ENCODE results near the gene POLR3B.
"Not testable (repeated sequence)": the region's sequence is repeated elsewhere in the genome, so short reads cannot be mapped to it uniquely, and the experiment has no call there.

The POLR3B gene

DNA sequence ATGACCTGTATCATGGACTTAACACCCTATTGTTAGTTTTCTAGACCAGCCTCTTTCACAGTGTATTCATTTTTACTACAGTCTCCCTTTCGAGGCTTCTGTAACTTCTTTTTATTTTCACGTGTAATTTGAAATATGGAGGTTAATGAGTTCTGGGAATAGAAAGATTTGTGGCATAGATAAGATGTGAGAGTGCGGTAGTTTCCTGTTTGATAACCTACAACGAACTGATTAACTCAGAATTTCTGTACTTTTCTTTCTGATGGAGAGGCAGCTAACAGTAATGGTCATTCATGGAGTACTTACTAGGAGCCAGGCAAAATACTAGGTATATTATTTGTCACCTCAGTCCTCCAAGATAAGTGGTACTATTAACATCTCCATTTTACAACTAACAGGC, 21.2 kb downstream of the POLR3B start:
- H4K20me1 ChIP-seq (ENCODE audit: control insufficient read depth, insufficient read depth, low read depth, low read length) = no peaks in the 10 kb centered on the region
- H3K4me3 ChIP-seq (ENCODE audit: low read length) = no peak overlapping the region
- TF ChIP-seq, protein P1, sequence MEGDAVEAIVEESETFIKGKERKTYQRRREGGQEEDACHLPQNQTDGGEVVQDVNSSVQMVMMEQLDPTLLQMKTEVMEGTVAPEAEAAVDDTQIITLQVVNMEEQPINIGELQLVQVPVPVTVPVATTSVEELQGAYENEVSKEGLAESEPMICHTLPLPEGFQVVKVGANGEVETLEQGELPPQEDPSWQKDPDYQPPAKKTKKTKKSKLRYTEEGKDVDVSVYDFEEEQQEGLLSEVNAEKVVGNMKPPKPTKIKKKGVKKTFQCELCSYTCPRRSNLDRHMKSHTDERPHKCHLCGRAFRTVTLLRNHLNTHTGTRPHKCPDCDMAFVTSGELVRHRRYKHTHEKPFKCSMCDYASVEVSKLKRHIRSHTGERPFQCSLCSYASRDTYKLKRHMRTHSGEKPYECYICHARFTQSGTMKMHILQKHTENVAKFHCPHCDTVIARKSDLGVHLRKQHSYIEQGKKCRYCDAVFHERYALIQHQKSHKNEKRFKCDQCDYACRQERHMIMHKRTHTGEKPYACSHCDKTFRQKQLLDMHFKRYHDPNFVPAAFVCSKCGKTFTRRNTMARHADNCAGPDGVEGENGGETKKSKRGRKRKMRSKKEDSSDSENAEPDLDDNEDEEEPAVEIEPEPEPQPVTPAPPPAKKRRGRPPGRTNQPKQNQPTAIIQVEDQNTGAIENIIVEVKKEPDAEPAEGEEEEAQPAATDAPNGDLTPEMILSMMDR (IDR thresholded peaks at IDR 0.05; ENCODE audit: low read depth, low read length, poor library complexity, severe bottlenecking) = no peak
- no peak for TF ChIP-seq EZH2phosphoT487 (IDR thresholded peaks at IDR 0.05; ENCODE audit: borderline replicate concordance, low read length)
- no peaks in the 10 kb centered on the region for H3K4me1 ChIP-seq (ENCODE audit: control insufficient read depth, low read length)
- peaks cover 47% of the 10 kb centered on the region for H3K36me3 ChIP-seq (ENCODE audit: control insufficient read depth, low read length)
- no peaks in the 10 kb centered on the region for H3K9me3 ChIP-seq (ENCODE audit: control insufficient read depth, insufficient read depth, low read length)
- H3K9me2 ChIP-seq (replicated peaks; ENCODE audit: control insufficient read depth, low read length) = no peaks in the 10 kb centered on the region
- no peak overlapping the region for H3K4me2 ChIP-seq (ENCODE audit: low read length)
- H3K27ac ChIP-seq (ENCODE audit: low read depth, low read length) = no peak overlapping the region
- no peaks in the 10 kb centered on the region for H3K79me2 ChIP-seq (ENCODE audit: control insufficient read depth, low read length)
- no peaks in the 10 kb centered on the region for H3F3A ChIP-seq (ENCODE audit: control insufficient read depth, insufficient read depth)
- no peaks in the 10 kb centered on the region for H3K27me3 ChIP-seq (ENCODE audit: control insufficient read depth, low read length)

DNA sequence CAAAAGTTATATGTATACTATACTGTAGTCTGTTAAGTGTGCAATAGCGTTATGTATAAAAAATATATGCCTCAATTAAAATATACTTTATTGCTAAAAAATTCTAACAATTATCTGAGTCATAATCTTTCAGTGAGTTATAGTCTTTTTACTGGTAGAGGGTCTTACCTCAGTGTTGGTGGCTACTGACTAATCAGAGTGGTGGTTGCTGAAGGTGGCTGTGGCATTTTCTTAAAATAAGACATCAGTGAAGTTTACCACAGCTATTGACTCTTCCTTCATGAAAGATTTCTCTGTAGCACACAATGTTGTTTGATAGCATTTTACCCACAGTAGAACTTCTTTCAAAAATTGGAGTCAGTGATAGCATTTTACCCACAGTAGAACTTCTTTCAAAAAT, 23.4 kb downstream of the POLR3B start:
- Histone ChIP-seq H3K9me3 (ENCODE audit: control insufficient read depth, insufficient read depth, low read length) (no peaks in the 10 kb centered on the region), H3K27me3 (ENCODE audit: control insufficient read depth, low read length) (no peaks in the 10 kb centered on the region), H3K36me3 (ENCODE audit: control insufficient read depth, low read length) (peaks cover 46% of the 10 kb centered on the region), H3K4me3 (ENCODE audit: low read length) (no peak overlapping the region), H3F3A (ENCODE audit: control insufficient read depth, insufficient read depth) (no peaks in the 10 kb centered on the region), H3K9me2 (replicated peaks; ENCODE audit: control insufficient read depth, low read length) (no peaks in the 10 kb centered on the region), H3K79me2 (ENCODE audit: control insufficient read depth, low read length) (no peaks in the 10 kb centered on the region), H3K4me1 (ENCODE audit: control insufficient read depth, low read length) (no peaks in the 10 kb centered on the region), H4K20me1 (ENCODE audit: control insufficient read depth, insufficient read depth, low read depth, low read length) (no peaks in the 10 kb centered on the region), H3K27ac (ENCODE audit: low read depth, low read length) (no peak overlapping the region), H3K4me2 (ENCODE audit: low read length) (no peak overlapping the region)
- no peak for TF ChIP-seq EZH2phosphoT487 (IDR thresholded peaks at IDR 0.05; ENCODE audit: borderline replicate concordance, low read length)
- TF ChIP-seq, protein P1 (IDR thresholded peaks at IDR 0.05; ENCODE audit: low read depth, low read length, poor library complexity, severe bottlenecking) = no peak

DNA sequence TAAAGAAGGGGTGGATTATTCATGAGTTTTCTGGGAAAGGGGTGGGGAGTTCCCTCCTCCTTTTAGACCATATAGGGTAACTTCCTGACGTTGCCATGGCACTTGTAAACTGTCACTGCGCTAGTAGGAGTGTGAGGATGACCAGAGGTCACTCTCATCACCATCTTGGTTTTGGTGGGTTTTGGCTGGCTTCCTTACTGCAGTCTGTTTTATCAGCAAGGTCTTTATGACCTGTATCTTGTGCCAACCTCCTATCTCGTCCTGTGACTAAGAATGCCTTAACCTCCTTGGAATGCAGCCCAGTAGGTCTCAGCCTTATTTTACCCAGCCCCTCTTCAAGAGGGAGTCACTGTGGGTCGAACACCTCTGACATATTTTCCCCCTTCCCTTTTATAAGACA, 24.3 kb downstream of the POLR3B start:
- not testable (repeated sequence) for H4K20me1 ChIP-seq (ENCODE audit: control insufficient read depth, insufficient read depth, low read depth, low read length); H3K4me3 ChIP-seq (ENCODE audit: low read length); H3K27ac ChIP-seq (ENCODE audit: low read depth, low read length); H3K4me2 ChIP-seq (ENCODE audit: low read length); H3K27me3 ChIP-seq (ENCODE audit: control insufficient read depth, low read length); H3K4me1 ChIP-seq (ENCODE audit: control insufficient read depth, low read length); H3K9me3 ChIP-seq (ENCODE audit: control insufficient read depth, insufficient read depth, low read length); H3K9me2 ChIP-seq (replicated peaks; ENCODE audit: control insufficient read depth, low read length); H3K79me2 ChIP-seq (ENCODE audit: control insufficient read depth, low read length); H3F3A ChIP-seq (ENCODE audit: control insufficient read depth, insufficient read depth)
- H3K36me3 ChIP-seq (ENCODE audit: control insufficient read depth, low read length) = peaks cover 41% of the 10 kb centered on the region

DNA sequence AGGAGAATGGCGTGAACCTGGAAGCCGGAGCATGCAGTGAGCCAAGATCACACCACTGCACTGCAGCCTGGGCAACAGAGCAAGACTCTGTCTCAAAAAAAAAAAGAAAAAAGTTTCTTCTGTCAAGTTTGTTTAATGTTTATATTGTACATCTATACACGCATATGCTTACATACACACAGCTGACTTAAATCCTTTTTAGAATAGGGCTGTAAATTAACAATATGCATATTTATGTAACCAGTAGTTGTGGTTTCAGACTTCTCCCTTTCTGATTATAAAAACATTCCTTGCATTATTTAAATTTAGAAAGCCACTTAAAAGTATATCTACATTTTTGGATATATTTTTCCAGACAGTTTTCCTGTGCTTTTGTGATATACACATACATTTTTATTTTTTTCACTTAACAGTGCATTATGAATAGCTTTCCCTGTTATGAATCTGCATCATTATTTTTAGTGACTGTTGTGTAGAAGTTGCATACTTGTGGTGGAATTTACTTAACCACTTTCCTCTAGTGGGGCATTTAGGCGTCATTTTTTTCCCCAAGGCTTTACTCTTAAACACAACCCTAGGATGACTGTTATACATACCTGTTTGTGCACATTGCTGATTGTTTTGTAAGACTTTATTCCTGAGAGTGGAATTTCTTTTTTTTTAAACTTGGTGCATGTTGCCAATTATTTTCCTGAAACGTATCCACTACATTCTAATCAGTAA, 29.4 kb downstream of the POLR3B start:
- H3K9me3 ChIP-seq (ENCODE audit: control insufficient read depth, insufficient read depth, low read length) = no peaks in the 10 kb centered on the region
- TF ChIP-seq EZH2phosphoT487 (IDR thresholded peaks at IDR 0.05; ENCODE audit: borderline replicate concordance, low read length) = no peak
- TF ChIP-seq, protein P1 (IDR thresholded peaks at IDR 0.05; ENCODE audit: low read depth, low read length, poor library complexity, severe bottlenecking) = no peak
- no peaks in the 10 kb centered on the region for H3K79me2 ChIP-seq (ENCODE audit: control insufficient read depth, low read length)
- H3K9me2 ChIP-seq (replicated peaks; ENCODE audit: control insufficient read depth, low read length) = no peaks in the 10 kb centered on the region
- H4K20me1 ChIP-seq (ENCODE audit: control insufficient read depth, insufficient read depth, low read depth, low read length) = no peaks in the 10 kb centered on the region
- no peaks in the 10 kb centered on the region for H3F3A ChIP-seq (ENCODE audit: control insufficient read depth, insufficient read depth)
- H3K4me2 ChIP-seq (ENCODE audit: low read length) = no peak overlapping the region
- no peak overlapping the region for H3K27ac ChIP-seq (ENCODE audit: low read depth, low read length)
- H3K36me3 ChIP-seq (ENCODE audit: control insufficient read depth, low read length) = peaks cover 14% of the 10 kb centered on the region
- no peaks in the 10 kb centered on the region for H3K27me3 ChIP-seq (ENCODE audit: control insufficient read depth, low read length)
- no peaks in the 10 kb centered on the region for H3K4me1 ChIP-seq (ENCODE audit: control insufficient read depth, low read length)
- no peak overlapping the region for H3K4me3 ChIP-seq (ENCODE audit: low read length)

Measured in DOHH2 (cell line).